Measurements from ENCODE around the gene NTRK3.

DNA sequence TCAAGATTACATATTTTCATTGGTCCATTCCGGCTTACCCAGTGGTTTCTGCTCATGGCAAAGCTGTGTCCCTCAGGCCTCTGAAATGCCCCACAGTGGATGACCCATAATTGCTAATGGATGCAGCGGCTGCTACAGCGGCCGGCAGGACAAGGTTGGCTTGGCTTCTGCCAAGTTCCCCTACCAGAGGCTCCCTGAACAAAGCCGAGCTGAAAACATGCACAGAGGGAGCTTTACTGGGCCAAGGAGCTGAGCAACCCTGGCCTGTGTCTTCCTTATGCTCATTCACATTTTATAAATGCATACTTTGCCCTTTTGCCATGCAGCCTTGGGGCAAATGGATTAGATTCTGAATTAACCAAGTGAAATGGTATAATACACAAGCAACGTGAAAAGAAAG is 150.5 kb downstream of the NTRK3 start:
- no peak for TF ChIP-seq CTCF (IDR thresholded peaks at IDR 0.05 in 8 of 11, conservative IDR thresholded peaks at IDR 0.05 in 3 of 11)
- TF ChIP-seq POLR2A (IDR thresholded peaks at IDR 0.05): no peak
- no peak for TF ChIP-seq POLR2AphosphoS5 (IDR thresholded peaks at IDR 0.05)
